OCI-LY1 (cell line): ENCODE measurements around the gene PITPNM1.

ENCODE experiments used
- H2AFZ ChIP-seq: fragments of 200-600 bp; sonication (generic), shearing (Covaris generic); 2 replicates; pipeline ENCODE4 v1.6.0; 2014; ENCODE audit warnings: antibody characterized with exemption, mild to moderate bottlenecking, low read length
- H3F3A ChIP-seq: fragments of 200-600 bp; sonication (generic), shearing (Covaris generic); 2 replicates; pipeline ENCODE4 v1.6.0; 2014; ENCODE audit warnings: mild to moderate bottlenecking, antibody characterized with exemption, low read length, moderate library complexity; ENCODE audit not compliant: insufficient read depth
- H3K27ac ChIP-seq: fragments of 200-600 bp; sonication (generic); 2 replicates; pipeline ENCODE4 v1.5.1; 2014; ENCODE audit warnings: low read length, mixed run types, mild to moderate bottlenecking, low read depth; ENCODE audit not compliant: poor library complexity, severe bottlenecking
- H3K27me3 ChIP-seq: fragments of 200-600 bp; sonication (generic); 2 replicates; pipeline ENCODE4 v1.6.0; 2014; ENCODE audit warnings: antibody characterized with exemption, mild to moderate bottlenecking, low read length, moderate library complexity; ENCODE audit not compliant: insufficient read depth
- H3K36me3 ChIP-seq: fragments of 200-600 bp; sonication (generic); 2 replicates; pipeline ENCODE4 v1.6.1; 2014; ENCODE audit warnings: mild to moderate bottlenecking, antibody characterized with exemption, low read length, moderate library complexity, mixed read lengths; ENCODE audit not compliant: insufficient read depth
- H3K4me1 ChIP-seq: fragments of 200-600 bp; sonication (generic); 2 replicates; pipeline ENCODE4 v1.5.1; 2014; ENCODE audit warnings: mild to moderate bottlenecking, low read length, moderate library complexity; ENCODE audit not compliant: insufficient read depth, severe bottlenecking
- H3K4me2 ChIP-seq: fragments of 200-600 bp; sonication (generic), shearing (Covaris generic); 2 replicates; pipeline ENCODE4 v1.6.1; 2014; ENCODE audit warnings: low read length
- H3K4me3 ChIP-seq: fragments of 200-600 bp; sonication (generic); 2 replicates; pipeline ENCODE4 v1.5.1; 2014; ENCODE audit warnings: low read length, low read depth, mild to moderate bottlenecking, mixed read lengths; ENCODE audit not compliant: poor library complexity, severe bottlenecking
- H3K79me2 ChIP-seq: fragments of 200-600 bp; shearing (Covaris generic); 2 replicates; pipeline ENCODE4 v1.6.1; 2016; ENCODE audit warnings: mixed run types, low read length, mixed read lengths; ENCODE audit not compliant: insufficient read depth
- H3K9ac ChIP-seq: fragments of 200-600 bp; sonication (generic), shearing (Covaris generic); 2 replicates; pipeline ENCODE4 v1.6.1; 2014; ENCODE audit warnings: mild to moderate bottlenecking, low read length, mixed read lengths
- H3K9me2 ChIP-seq: fragments of 200-600 bp; sonication (generic), shearing (Covaris generic); 2 replicates; pipeline ENCODE4 v1.6.1; 2014; ENCODE audit warnings: low read depth, mild to moderate bottlenecking, low read length, mixed read lengths
- H3K9me3 ChIP-seq: fragments of 200-600 bp; shearing (Covaris generic); 2 replicates; pipeline ENCODE4 v1.6.1; 2014; ENCODE audit warnings: low read length, mixed read lengths
- H4K20me1 ChIP-seq: fragments of 200-600 bp; sonication (generic), shearing (Covaris generic); 2 replicates; pipeline ENCODE4 v1.6.0; 2016; ENCODE audit warnings: mild to moderate bottlenecking, low read length; ENCODE audit not compliant: insufficient read depth
- EZH2 ChIP-seq: fragments of 200-600 bp; sonication (generic), shearing (Covaris generic); IDR thresholded peaks from 2 replicates; pipeline ENCODE4 v1.8.0; 2017; ENCODE audit warnings: borderline replicate concordance, mixed run types, mild to moderate bottlenecking, antibody characterized with exemption, low read length, moderate library complexity, mixed read lengths
- TF ChIP-seq, protein P1 (sequence below): fragments of 200-600 bp; sonication (generic), shearing (Covaris generic); IDR thresholded peaks from 2 replicates; pipeline ENCODE4 v1.5.1; 2017; ENCODE audit warnings: mild to moderate bottlenecking, antibody characterized with exemption, low read length, moderate library complexity, mixed read lengths

PITPNM1 gene

DNA sequence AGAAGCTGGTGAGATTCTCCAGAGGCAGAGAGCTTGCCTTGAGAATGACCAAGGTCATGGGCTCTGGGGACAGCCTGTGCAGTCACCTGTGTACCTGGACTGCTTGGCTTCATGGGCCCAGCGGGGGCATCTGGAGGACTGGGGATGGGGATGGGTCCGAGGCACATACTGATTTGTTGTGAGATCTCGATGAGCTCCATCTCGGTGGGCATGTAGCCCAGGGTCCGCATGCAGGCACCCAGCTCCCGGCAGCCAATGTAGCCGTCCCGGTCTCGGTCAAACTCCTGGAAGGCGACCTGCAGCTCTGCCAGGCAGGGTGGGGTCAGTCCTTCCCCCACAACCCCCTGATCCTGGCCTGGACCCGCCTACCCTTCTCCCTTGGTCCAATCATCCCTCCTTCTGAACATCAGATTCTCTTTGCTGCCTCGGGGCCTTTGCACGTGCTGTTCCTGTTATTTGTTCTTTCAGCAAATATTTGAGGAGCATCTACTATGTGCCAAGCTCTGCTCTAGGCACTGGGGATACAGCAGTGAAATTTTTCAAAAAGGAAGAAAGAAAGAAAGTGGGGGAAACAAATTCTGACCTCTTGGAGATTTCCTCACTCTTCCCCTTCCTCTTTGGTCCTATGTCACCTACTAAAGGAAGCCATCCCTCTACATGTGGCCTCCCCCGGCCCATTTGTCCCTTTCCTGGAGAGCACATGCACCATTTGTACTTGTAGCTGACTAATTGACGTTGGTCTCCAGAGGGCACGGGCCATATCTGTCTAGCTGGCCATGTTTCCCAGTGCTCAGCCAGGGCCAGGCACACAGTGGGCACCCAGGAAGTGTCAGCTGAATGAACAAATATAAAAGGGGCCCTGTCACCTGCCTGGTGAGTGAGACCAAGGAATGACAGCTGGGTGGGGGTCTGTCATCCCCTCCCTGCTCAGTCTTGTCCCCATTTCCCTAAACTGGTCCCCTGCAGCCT, 16.0 kb upstream of the PITPNM1 start:
- no peak overlapping the region for H2AFZ ChIP-seq
- no peak overlapping the region for H3K9ac ChIP-seq
- H3K4me2 ChIP-seq, result no peak overlapping the region
- peaks cover 4% of the 10 kb centered on the region; the same call in 1 of the 2 replicates for H3K27me3 ChIP-seq
- no peaks in the 10 kb centered on the region for H3K79me2 ChIP-seq
- H4K20me1 ChIP-seq, result no peaks in the 10 kb centered on the region
- no peaks in the 10 kb centered on the region for H3K4me1 ChIP-seq
- no peak overlapping the region for H3K27ac ChIP-seq
- H3K4me3 ChIP-seq, result no peak overlapping the region
- no peaks in the 10 kb centered on the region for H3K9me2 ChIP-seq
- no peaks in the 10 kb centered on the region for H3K9me3 ChIP-seq
- no peak for TF ChIP-seq EZH2
- TF ChIP-seq, protein P1, sequence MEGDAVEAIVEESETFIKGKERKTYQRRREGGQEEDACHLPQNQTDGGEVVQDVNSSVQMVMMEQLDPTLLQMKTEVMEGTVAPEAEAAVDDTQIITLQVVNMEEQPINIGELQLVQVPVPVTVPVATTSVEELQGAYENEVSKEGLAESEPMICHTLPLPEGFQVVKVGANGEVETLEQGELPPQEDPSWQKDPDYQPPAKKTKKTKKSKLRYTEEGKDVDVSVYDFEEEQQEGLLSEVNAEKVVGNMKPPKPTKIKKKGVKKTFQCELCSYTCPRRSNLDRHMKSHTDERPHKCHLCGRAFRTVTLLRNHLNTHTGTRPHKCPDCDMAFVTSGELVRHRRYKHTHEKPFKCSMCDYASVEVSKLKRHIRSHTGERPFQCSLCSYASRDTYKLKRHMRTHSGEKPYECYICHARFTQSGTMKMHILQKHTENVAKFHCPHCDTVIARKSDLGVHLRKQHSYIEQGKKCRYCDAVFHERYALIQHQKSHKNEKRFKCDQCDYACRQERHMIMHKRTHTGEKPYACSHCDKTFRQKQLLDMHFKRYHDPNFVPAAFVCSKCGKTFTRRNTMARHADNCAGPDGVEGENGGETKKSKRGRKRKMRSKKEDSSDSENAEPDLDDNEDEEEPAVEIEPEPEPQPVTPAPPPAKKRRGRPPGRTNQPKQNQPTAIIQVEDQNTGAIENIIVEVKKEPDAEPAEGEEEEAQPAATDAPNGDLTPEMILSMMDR, result no peak
- no peaks in the 10 kb centered on the region for H3K36me3 ChIP-seq
- no peaks in the 10 kb centered on the region for H3F3A ChIP-seq

DNA sequence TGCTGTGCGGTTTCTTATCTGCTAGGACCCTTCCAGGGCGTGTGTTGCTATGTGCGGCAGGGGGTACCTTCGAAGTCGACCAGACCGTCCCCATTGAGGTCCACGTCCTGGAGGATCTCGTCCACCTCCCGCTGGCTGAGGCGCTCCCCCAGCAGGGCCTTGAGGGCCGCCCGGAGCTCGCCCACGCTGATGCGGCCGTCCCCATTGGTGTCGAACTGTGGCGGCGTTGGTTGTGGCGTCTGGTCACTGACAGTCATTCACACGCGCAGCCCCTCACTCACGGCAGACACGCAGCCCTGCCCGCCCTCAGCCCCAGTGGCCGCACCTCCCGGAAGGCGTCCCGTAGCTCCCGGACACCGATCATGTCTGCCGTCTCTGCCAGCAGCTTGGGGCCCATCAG, 14.6 kb upstream of the PITPNM1 start:
- no peaks in the 10 kb centered on the region for H3K9me2 ChIP-seq
- H3K9ac ChIP-seq, result no peak overlapping the region
- H3K9me3 ChIP-seq, result no peaks in the 10 kb centered on the region
- H3K27me3 ChIP-seq, result peaks cover 4% of the 10 kb centered on the region; the same call in 1 of the 2 replicates
- H3K79me2 ChIP-seq, result no peaks in the 10 kb centered on the region
- H3K4me2 ChIP-seq, result no peak overlapping the region
- H3K4me3 ChIP-seq, result no peak overlapping the region
- H3K4me1 ChIP-seq, result no peaks in the 10 kb centered on the region
- no peak overlapping the region for H3K27ac ChIP-seq
- H3K36me3 ChIP-seq, result no peaks in the 10 kb centered on the region
- TF ChIP-seq EZH2, result no peak
- TF ChIP-seq, protein P1, result no peak
- H3F3A ChIP-seq, result no peaks in the 10 kb centered on the region
- no peaks in the 10 kb centered on the region for H4K20me1 ChIP-seq
- no peak overlapping the region for H2AFZ ChIP-seq

DNA sequence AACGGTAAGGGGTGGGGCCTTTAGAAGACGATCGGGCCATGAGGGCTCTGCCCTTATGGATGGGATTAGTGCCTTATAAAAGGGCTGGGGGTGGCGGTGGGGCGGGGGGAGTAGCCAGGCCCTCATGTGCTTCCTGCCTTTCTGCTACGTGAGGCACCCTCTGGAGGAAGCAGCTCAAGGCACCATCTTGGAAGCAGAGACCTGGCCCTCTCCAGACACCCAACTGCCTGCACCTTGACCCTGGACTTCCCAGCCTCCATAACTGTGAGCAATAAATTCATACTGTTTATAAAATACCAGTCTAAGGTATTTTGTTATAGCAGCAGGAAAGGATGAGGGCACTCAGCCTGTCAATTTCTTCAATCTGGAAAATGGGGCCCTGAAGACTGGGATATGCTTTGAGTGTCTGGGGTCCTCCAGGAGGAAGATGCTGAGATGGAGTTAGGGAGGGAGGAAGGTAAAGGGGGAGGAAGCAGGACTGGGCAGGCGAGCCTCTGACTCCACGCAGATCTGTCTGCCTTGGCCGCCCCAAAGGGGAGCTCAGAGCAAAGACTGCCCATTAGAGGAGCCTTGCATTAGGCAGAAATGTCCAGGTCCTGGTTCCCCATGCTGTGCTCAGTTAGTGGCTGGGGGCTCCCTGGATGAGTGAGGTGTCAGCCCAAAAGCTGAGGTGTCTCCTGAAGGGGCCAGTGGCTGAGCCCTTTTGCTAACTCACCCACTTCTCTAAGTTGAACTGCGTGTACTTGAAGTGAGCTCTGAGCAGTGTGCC, 12.8 kb upstream of the PITPNM1 start:
- Histone ChIP-seq H3K9me3 (no peaks in the 10 kb centered on the region), H3K4me2 (no peak overlapping the region), H3K9ac (no peak overlapping the region), H3K36me3 (no peaks in the 10 kb centered on the region), H3F3A (no peaks in the 10 kb centered on the region), H3K79me2 (no peaks in the 10 kb centered on the region), H2AFZ (no peak overlapping the region), H3K9me2 (no peaks in the 10 kb centered on the region), H4K20me1 (no peaks in the 10 kb centered on the region), H3K4me1 (no peaks in the 10 kb centered on the region), H3K27me3 (no peaks in the 10 kb centered on the region), H3K4me3 (no peak overlapping the region), H3K27ac (no peak overlapping the region)
- no peak for TF ChIP-seq EZH2
- TF ChIP-seq, protein P1, result no peak
